A549 treated with Mapracorat at 1 μM for 4 hours (cell line): ENCODE data around the gene IL21R. TPM values are rescaled to one million over a fixed set of nuclear protein-coding genes. Genes with fewer than 3 reads are reported as not detected.

Experiments
- total RNA-seq: library from RNA; stranded (reverse); fragments of 200-300 nt; extraction: Qiagen RNA extraction; gene quantifications from 5 replicates; pipeline ENCODE4 v1.2.3, GENCODE V29; 2022

Gene IL21R
- 0.06 to 0.11 TPM in 2 of 5 replicates, not detected in the others for total RNA-seq

DNA sequence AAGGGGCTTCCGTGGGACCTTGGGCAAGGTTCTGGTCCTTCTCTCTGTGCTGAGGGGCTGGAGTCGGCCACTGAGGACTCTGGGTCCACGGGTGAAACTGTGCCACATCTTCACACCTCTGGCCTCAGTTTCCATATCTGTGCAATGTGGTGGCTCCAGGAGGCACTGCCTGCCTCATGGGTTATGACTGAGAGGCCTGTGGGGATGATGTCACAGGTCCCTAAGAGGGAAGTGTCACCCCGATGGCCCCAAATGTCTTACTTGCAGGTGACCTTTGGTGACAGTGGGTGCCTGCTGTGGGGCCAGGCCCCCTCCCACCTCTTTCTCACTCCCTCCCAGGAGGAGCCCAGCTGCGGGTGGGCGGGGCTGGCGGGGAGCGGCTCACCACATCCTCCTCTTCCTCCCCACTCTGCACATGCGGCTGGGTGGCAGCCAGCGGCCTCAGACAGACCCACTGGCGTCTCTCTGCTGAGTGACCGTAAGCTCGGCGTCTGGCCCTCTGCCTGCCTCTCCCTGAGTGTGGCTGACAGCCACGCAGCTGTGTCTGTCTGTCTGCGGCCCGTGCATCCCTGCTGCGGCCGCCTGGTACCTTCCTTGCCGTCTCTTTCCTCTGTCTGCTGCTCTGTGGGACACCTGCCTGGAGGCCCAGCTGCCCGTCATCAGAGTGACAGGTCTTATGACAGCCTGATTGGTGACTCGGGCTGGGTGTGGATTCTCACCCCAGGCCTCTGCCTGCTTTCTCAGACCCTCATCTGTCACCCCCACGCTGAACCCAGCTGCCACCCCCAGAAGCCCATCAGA is at the start of gene IL21R:
IL21R (plus strand) TSS at position 407 of the 801 bp plus-strand sequence. CDS start 27,898 bp downstream, outside the sequence.

Other genes with a start within 250 kb of the IL21R start
- 1.8 to 2.9 TPM (median 2.5 TPM) in 5 replicates for gene KDM8, start 198.6 kb upstream of the IL21R start, total RNA-seq
- gene NSMCE1, start 133.4 kb upstream of the IL21R start, total RNA-seq = 52.4 to 61.5 TPM (median 58.2 TPM) in 5 replicates
- gene IL4R, start 88.2 kb upstream of the IL21R start, total RNA-seq = 29.7 to 38.8 TPM (median 34.1 TPM) in 5 replicates
- 61.7 to 72.0 TPM (median 70.3 TPM) in 5 replicates for gene GTF3C1, start 147.7 kb downstream of the IL21R start, total RNA-seq
- gene KATNIP, start 148.0 kb downstream of the IL21R start, total RNA-seq = 9.0 to 14.4 TPM (median 13.4 TPM) in 5 replicates